Osteoblast (primary cell): ENCODE data around the gene DDX20. TPM values are rescaled to one million over a fixed set of nuclear protein-coding genes. Genes with fewer than 3 reads are reported as not detected.

Source experiments
- DNase-seq: peaks from one replicate; pipeline ENCODE4 v3.0.0; 2011; ENCODE audit warnings: low spot score, mixed read lengths; ENCODE audit not compliant: insufficient read length; ENCODE audit errors: missing footprints
- H2AFZ ChIP-seq: 2 replicates; pipeline ENCODE4 v1.6.0; 2011; ENCODE audit warnings: mild to moderate bottlenecking, low read length
- H3K27ac ChIP-seq: 2 replicates; pipeline ENCODE4 v1.5.1; 2011; ENCODE audit warnings: mild to moderate bottlenecking, low read depth, low read length, moderate library complexity
- H3K27me3 ChIP-seq: 2 replicates; pipeline ENCODE4 v1.6.0; 2012; ENCODE audit warnings: mild to moderate bottlenecking, control low read depth, inconsistent platforms, low read length, moderate library complexity; ENCODE audit not compliant: insufficient read depth
- H3K36me3 ChIP-seq: 2 replicates; pipeline ENCODE4 v1.5.1; 2011; ENCODE audit warnings: mild to moderate bottlenecking, low read length, control low read depth, moderate library complexity; ENCODE audit not compliant: insufficient read depth
- H3K4me1 ChIP-seq: 2 replicates; pipeline ENCODE4 v1.5.1; 2011; ENCODE audit warnings: mild to moderate bottlenecking, low read length, control low read depth, moderate library complexity; ENCODE audit not compliant: insufficient read depth
- H3K4me2 ChIP-seq: 2 replicates; pipeline ENCODE4 v1.6.0; 2011; ENCODE audit warnings: mild to moderate bottlenecking, low read length; ENCODE audit not compliant: insufficient read depth
- H3K4me3 ChIP-seq: fragments of 200-600 bp; sonication (generic); 3 replicates; pipeline ENCODE4 v1.5.1; 2012; ENCODE audit warnings: mild to moderate bottlenecking, low read length, inconsistent platforms; ENCODE audit not compliant: insufficient read depth
- H3K79me2 ChIP-seq: 2 replicates; pipeline ENCODE4 v1.6.0; 2012; ENCODE audit warnings: mild to moderate bottlenecking, low read length, control low read depth, inconsistent platforms; ENCODE audit not compliant: insufficient read depth
- H3K9me3 ChIP-seq: 2 replicates; pipeline ENCODE4 v1.5.1; 2011; ENCODE audit warnings: low read depth, low read length, control low read depth
- H4K20me1 ChIP-seq: 2 replicates; pipeline ENCODE4 v1.6.0; 2012; ENCODE audit warnings: mild to moderate bottlenecking, low read length, control low read depth; ENCODE audit not compliant: insufficient read depth
- CTCF ChIP-seq: IDR thresholded peaks from 2 replicates; pipeline ENCODE4 v1.5.1; 2011; ENCODE audit warnings: mild to moderate bottlenecking, low read depth, low read length, moderate library complexity; ENCODE audit errors: extremely low read depth
- total RNA-seq: library from RNA; depleted of rRNA; stranded (reverse); fragments of >200 nt; gene quantifications from 2 replicates; pipeline ENCODE4 v1.2.3, GENCODE V29; 2012

DDX20 gene
- total RNA-seq, 1 donor: 15.6 TPM

GRCh38 chr1:111729946-111730681, 25.6 kb upstream of the DDX20 start:
- no peak overlapping the region for H3K4me2 ChIP-seq
- no peak for DNase-seq

GRCh38 chr1:111730706-111731105, 25.0 kb upstream of the DDX20 start:
- H3K4me2 ChIP-seq: no peak overlapping the region
- H3K79me2 ChIP-seq: peaks cover 46% of the 10 kb centered on the region
- H3K27me3 ChIP-seq: no peaks in the 10 kb centered on the region
- DNase-seq: no peak
- no peak overlapping the region for H3K4me3 ChIP-seq
- H2AFZ ChIP-seq: no peak overlapping the region
- H3K36me3 ChIP-seq: peaks cover 15% of the 10 kb centered on the region
- H3K9me3 ChIP-seq: no peaks in the 10 kb centered on the region
- H3K27ac ChIP-seq: no peak overlapping the region
- peaks cover 32% of the 10 kb centered on the region for H3K4me1 ChIP-seq
- no peak for TF ChIP-seq CTCF
- peaks cover 32% of the 10 kb centered on the region for H4K20me1 ChIP-seq

More at GRCh38 chr1:111729946-111730681, 25.6 kb upstream of the DDX20 start:
- Histone ChIP-seq H2AFZ (no peak overlapping the region), H3K27ac (no peak overlapping the region), H3K4me1 (peaks cover 26% of the 10 kb centered on the region), H3K9me3 (no peaks in the 10 kb centered on the region), H3K27me3 (no peaks in the 10 kb centered on the region), H4K20me1 (peaks cover 32% of the 10 kb centered on the region), H3K36me3 (peaks cover 15% of the 10 kb centered on the region), H3K4me3 (no peak overlapping the region), H3K79me2 (peaks cover 44% of the 10 kb centered on the region)
- TF ChIP-seq CTCF: no peak

GRCh38 chr1:111731956-111732355, 23.7 kb upstream of the DDX20 start:
- Histone ChIP-seq H3K36me3 (peaks cover 12% of the 10 kb centered on the region), H3K27me3 (no peaks in the 10 kb centered on the region), H3K4me3 (no peak overlapping the region), H3K27ac (no peak overlapping the region), H3K79me2 (peaks cover 55% of the 10 kb centered on the region), H4K20me1 (peaks cover 23% of the 10 kb centered on the region), H2AFZ (no peak overlapping the region), H3K4me1 (peaks cover 44% of the 10 kb centered on the region), H3K4me2 (no peak overlapping the region), H3K9me3 (no peaks in the 10 kb centered on the region)
- DNase-seq: no peak
- no peak for TF ChIP-seq CTCF

GRCh38 chr1:111732718-111733117, 23.0 kb upstream of the DDX20 start:
- Histone ChIP-seq H3K79me2 (peaks cover 56% of the 10 kb centered on the region), H3K36me3 (peaks cover 12% of the 10 kb centered on the region), H2AFZ (no peak overlapping the region), H3K4me3 (no peak overlapping the region), H3K9me3 (no peaks in the 10 kb centered on the region), H3K4me1 (peaks cover 52% of the 10 kb centered on the region), H3K27ac (peak overlapping the region; percentile 92), H4K20me1 (peaks cover 20% of the 10 kb centered on the region), H3K27me3 (no peaks in the 10 kb centered on the region), H3K4me2 (peak overlapping the region; percentile 30)
- no peak for TF ChIP-seq CTCF
- DNase-seq: no peak
